Lung (tissue), 12 donors: ENCODE results near the gene EEF1A2. TPM values are rescaled to one million over a fixed set of nuclear protein-coding genes. Genes with fewer than 3 reads are reported as not detected.
"Not testable (repeated sequence)": the region's sequence is repeated elsewhere in the genome, so short reads cannot be mapped to it uniquely, and the experiment has no call there.

ENCODE experiments used
- ATAC-seq: fragments of 200-7000 bp; cut with Tn5 transposase; one replicate; pipeline ENCODE4 v1.9.1; 2020; ENCODE audit warnings: moderate number of reproducible peaks; ENCODE audit not compliant: insufficient read depth, low FRiP score
- DNase-seq, 3 donors: peaks; one replicate each; pipeline ENCODE4 v3.0.0-alpha.2; 2013 to 2017
- H3K27ac ChIP-seq, 2 donors: one replicate each; pipeline ENCODE4 v1.5.1; 2013; ENCODE audit warnings: mild to moderate bottlenecking in 2 of 2, moderate library complexity in 2 of 2, control low read depth in 1 of 2, inconsistent platforms in 1 of 2, low read depth in 1 of 2, low read length in 1 of 2
- H3K27me3 ChIP-seq, 3 donors: one replicate each; pipeline ENCODE4 v1.5.1; 2013; ENCODE audit warnings: low read length in 2 of 3; ENCODE audit not compliant: control insufficient read depth in 3 of 3, insufficient read depth in 3 of 3
- H3K36me3 ChIP-seq, 4 donors: one replicate each; pipeline ENCODE4 v1.5.1; 2013; ENCODE audit warnings: low read length in 4 of 4, mild to moderate bottlenecking in 1 of 4, moderate library complexity in 1 of 4; ENCODE audit not compliant: control insufficient read depth in 4 of 4, insufficient read depth in 4 of 4
- H3K4me1 ChIP-seq, 5 donors: one replicate each; pipeline ENCODE4 v1.5.1; 2013; ENCODE audit warnings: low read length in 5 of 5, mild to moderate bottlenecking in 2 of 5, moderate library complexity in 1 of 5; ENCODE audit not compliant: control insufficient read depth in 5 of 5, insufficient read depth in 5 of 5
- H3K4me3 ChIP-seq: one replicate; pipeline ENCODE4 v1.5.1; 2013; ENCODE audit warnings: mild to moderate bottlenecking, control low read depth, moderate library complexity
- H3K9ac ChIP-seq, 2 donors: one replicate each; pipeline ENCODE4 v1.5.1; 2013; ENCODE audit warnings: low read length in 2 of 2, control low read depth in 1 of 2; ENCODE audit not compliant: insufficient read depth in 1 of 2
- H3K9me3 ChIP-seq, 4 donors: one replicate each; pipeline ENCODE4 v1.5.1; 2013; ENCODE audit warnings: low read length in 3 of 4, mild to moderate bottlenecking in 1 of 4, moderate library complexity in 1 of 4; ENCODE audit not compliant: control insufficient read depth in 4 of 4, insufficient read depth in 3 of 4
- CTCF ChIP-seq: IDR thresholded peaks from 2 replicates; pipeline ENCODE4 v1.5.1; 2012; ENCODE audit warnings: mild to moderate bottlenecking; ENCODE audit errors: control extremely low read depth, extremely low read depth
- WGBS, 2 donors: extraction: QIAGEN DNeasy Blood & Tissue Kit; methylation state at CpG; one replicate each; pipeline ENCODE4 v1.1.7; 2013; 5-methylcytosine and 5-hydroxymethylcytosine counted together
- polyA plus RNA-seq, 2 donors: library from polyadenylated mRNA; stranded (reverse); fragments of 200-250 nt; gene quantifications; one replicate each; pipeline ENCODE4 v1.2.1, GENCODE V29; 2013
- total RNA-seq, 2 donors: library from RNA; depleted of rRNA in 1 of 2; stranded (reverse); fragments of >200 nt in 1 of 2; gene quantifications; one replicate each; pipeline ENCODE4 v1.2.1, GENCODE V29; 2014 to 2021
- donor health status: control.
- donor health status: control.
- donor health status: Bipolar disorder and iron deficiency.
- donor health status: healthy.
- donor health status: DM: yes; HTN: yes; CAD: no.

Gene EEF1A2
- total and polyA plus RNA-seq, 4 donors = 0.47 to 1.9 (median 1.0) TPM

- Histone ChIP-seq H3K4me3 (no peak overlapping the region), H3K4me1 (peaks cover 0 to 5% (median 0%) of the 10 kb centered on the region in 5 donors), H3K9me3 (peaks cover 0 to 14% (median 0%) of the 10 kb centered on the region in 4 donors), H3K36me3 (no peaks in the 10 kb centered on the region), H3K27me3 (peaks cover 7 to 27% (median 15%) of the 10 kb centered on the region in 3 donors), H3K9ac (no peak overlapping the region), H3K27ac (no peak overlapping the region)
- ATAC-seq = no peak
- no peak for DNase-seq
- 64 to 73% methylated on average over 12 of the region's 12 CpGs for WGBS, 2 donors
- TF ChIP-seq CTCF = no peak
These were observed 15.0 kb downstream of the EEF1A2 start for GRCh38 chr20:63483834-63484233.

GRCh38 chr20:63482021-63482587, 16.8 kb downstream of the EEF1A2 start:
- peaks cover 6 to 35% (median 6%) of the 10 kb centered on the region in 3 donors for H3K27me3 ChIP-seq
- ATAC-seq (no peak), DNase-seq (no peak)
- no peak overlapping the region for H3K27ac ChIP-seq
- no peak for TF ChIP-seq CTCF
- H3K4me1 ChIP-seq = peaks cover 0 to 5% (median 0%) of the 10 kb centered on the region in 5 donors
- WGBS, 2 donors = 55 to 60% methylated on average over 10 to 11 of the region's 11 CpGs
- H3K9me3 ChIP-seq = peaks cover 0 to 13% (median 0%) of the 10 kb centered on the region in 4 donors
- no peaks in the 10 kb centered on the region for H3K36me3 ChIP-seq
- no peak overlapping the region for H3K4me3 ChIP-seq
- H3K9ac ChIP-seq = no peak overlapping the region

GRCh38 chr20:63481503-63481902, 17.4 kb downstream of the EEF1A2 start:
- Histone ChIP-seq H3K36me3 (no peaks in the 10 kb centered on the region), H3K4me3 (no peak overlapping the region), H3K4me1 (peaks cover 0 to 5% (median 0%) of the 10 kb centered on the region in 5 donors), H3K27ac (no peak overlapping the region), H3K9ac (no peak overlapping the region), H3K9me3 (peaks cover 0 to 12% (median 0%) of the 10 kb centered on the region in 4 donors), H3K27me3 (peaks cover 2 to 36% (median 6%) of the 10 kb centered on the region in 3 donors)
- DNase-seq (no peak), ATAC-seq (no peak)
- no peak for TF ChIP-seq CTCF
- WGBS, 2 donors = 62 to 77% methylated on average over 12 of the region's 12 CpGs

GRCh38 chr20:63479695-63480419, 19.0 kb downstream of the EEF1A2 start:
- Histone ChIP-seq H3K9me3 (peaks cover 0 to 13% (median 0%) of the 10 kb centered on the region in 4 donors), H3K27me3 (peaks cover 9 to 37% (median 16%) of the 10 kb centered on the region in 3 donors)
- 50 to 61% methylated on average over 32 of the region's 32 CpGs for WGBS, 2 donors
- ATAC-seq, H3K36me3 ChIP-seq, H3K4me1 ChIP-seq, H3K27ac ChIP-seq, H3K9ac ChIP-seq, H3K4me3 ChIP-seq, DNase-seq: not testable (repeated sequence)
